ENCODE measurements around the gene FAM217A.
"Not testable (repeated sequence)": the region's sequence is repeated elsewhere in the genome, so short reads cannot be mapped to it uniquely, and the experiment has no call there.

The FAM217A gene

DNA sequence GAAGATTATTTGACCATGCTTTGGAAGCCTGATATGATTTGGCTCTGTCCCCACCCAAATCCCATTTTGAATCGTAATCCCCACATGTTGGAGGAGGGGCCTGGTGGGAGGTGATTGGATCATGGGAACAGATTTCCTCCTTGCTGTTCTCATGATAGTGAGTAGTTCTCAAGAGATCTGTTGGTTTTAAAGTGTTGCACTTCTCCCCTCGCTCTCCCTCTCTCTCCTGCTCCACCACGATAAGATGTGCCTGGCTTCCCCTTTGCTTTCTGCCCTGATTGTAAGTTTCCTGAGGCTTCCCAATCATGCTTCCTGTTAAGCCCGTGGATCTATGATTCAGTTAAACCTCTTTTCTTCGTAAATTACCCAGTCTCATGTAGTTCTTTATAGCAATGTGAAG is 21.7 kb upstream of the FAM217A start:
- Histone ChIP-seq H3K36me3 (ENCODE audit: control insufficient read depth, insufficient read depth, low read length) (no peaks in the 10 kb centered on the region), H3K4me3 (replicated peaks; ENCODE audit: low read depth, low read length) (no peak overlapping the region), H3K27me3 (replicated peaks; ENCODE audit: control insufficient read depth, insufficient read depth, low read length) (no peaks in the 10 kb centered on the region; the same call in none of the 2 replicates)
- DNase-seq (ENCODE audit: extremely low read depth, insufficient read length) = no peak
- TF ChIP-seq, protein P1, sequence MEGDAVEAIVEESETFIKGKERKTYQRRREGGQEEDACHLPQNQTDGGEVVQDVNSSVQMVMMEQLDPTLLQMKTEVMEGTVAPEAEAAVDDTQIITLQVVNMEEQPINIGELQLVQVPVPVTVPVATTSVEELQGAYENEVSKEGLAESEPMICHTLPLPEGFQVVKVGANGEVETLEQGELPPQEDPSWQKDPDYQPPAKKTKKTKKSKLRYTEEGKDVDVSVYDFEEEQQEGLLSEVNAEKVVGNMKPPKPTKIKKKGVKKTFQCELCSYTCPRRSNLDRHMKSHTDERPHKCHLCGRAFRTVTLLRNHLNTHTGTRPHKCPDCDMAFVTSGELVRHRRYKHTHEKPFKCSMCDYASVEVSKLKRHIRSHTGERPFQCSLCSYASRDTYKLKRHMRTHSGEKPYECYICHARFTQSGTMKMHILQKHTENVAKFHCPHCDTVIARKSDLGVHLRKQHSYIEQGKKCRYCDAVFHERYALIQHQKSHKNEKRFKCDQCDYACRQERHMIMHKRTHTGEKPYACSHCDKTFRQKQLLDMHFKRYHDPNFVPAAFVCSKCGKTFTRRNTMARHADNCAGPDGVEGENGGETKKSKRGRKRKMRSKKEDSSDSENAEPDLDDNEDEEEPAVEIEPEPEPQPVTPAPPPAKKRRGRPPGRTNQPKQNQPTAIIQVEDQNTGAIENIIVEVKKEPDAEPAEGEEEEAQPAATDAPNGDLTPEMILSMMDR (IDR thresholded peaks at IDR 0.05; ENCODE audit: insufficient read depth, low read length, poor library complexity, severe bottlenecking) = no peak

DNA sequence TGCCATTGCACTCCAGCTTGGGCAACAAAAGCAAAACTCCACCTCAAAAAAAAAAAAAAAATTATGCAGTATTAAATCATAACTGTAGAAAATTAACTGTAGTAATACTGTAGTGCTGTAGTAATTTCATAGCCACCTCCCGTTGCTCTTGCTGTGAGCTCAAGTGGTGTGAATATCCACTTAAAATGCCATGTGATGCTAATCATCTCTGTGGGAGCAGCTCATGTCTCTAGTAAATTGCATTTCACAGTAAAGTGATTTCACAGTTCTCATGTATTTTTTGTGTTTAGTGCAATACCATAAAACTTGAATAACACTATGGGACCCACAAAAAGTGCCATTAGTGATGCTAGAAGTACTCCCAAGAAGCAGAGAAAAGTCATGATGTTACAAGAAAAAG is 14.4 kb upstream of the FAM217A start:
- Histone ChIP-seq H3K36me3 (ENCODE audit: control insufficient read depth, insufficient read depth, low read length) (no peaks in the 10 kb centered on the region), H3K27me3 (replicated peaks; ENCODE audit: control insufficient read depth, insufficient read depth, low read length) (no peaks in the 10 kb centered on the region), H3K4me3 (replicated peaks; ENCODE audit: low read depth, low read length) (no peak overlapping the region)
- TF ChIP-seq, protein P1 (IDR thresholded peaks at IDR 0.05; ENCODE audit: insufficient read depth, low read length, poor library complexity, severe bottlenecking) = no peak
- DNase-seq (ENCODE audit: extremely low read depth, insufficient read length) = no peak

DNA sequence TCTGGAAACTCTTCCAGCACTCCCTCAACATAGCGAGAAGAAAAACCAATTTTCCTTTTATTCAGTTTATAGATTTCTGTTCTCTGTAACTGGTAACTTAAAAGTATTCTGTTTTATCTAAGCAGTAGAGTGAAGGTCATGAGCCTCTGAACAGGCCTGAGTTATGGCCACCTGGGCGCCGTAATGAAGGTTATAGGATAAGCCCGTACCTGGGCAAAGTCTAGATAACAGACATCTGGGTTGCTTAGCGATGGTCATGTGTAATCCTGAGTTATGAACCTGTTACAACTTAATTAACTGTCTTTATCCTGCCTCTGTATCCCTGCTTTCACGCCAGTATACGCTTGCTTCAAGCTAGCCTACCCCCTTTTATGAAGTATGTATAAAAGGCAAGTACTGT is 13.0 kb upstream of the FAM217A start:
- Histone ChIP-seq H3K36me3 (ENCODE audit: control insufficient read depth, insufficient read depth, low read length) (no peaks in the 10 kb centered on the region), H3K27me3 (replicated peaks; ENCODE audit: control insufficient read depth, insufficient read depth, low read length) (no peaks in the 10 kb centered on the region), H3K4me3 (replicated peaks; ENCODE audit: low read depth, low read length) (no peak overlapping the region)
- TF ChIP-seq, protein P1 (IDR thresholded peaks at IDR 0.05; ENCODE audit: insufficient read depth, low read length, poor library complexity, severe bottlenecking) = no peak
- no peak for DNase-seq (ENCODE audit: extremely low read depth, insufficient read length)

DNA sequence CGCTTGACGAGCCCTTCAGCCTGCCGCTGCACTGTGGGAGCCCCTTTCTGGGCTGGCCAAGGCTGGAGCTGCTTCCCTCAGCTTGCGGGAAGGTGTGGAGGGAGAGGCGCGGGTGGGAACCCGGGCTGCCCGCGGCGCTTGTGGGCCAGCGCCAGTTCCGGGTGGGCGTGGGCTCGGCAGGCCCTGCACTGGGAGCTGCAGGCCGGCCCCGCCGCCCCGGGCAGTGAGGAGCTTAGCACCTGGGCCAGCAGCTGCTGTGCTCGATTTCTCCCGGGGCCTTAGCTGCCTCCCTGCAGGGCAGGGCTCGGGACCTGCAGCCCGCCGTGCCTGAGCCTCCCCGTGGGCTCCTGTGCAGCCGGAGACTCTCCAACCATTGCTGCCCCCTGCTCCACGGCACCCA is 11.1 kb upstream of the FAM217A start:
- not testable (repeated sequence) for H3K27me3 ChIP-seq (replicated peaks; ENCODE audit: control insufficient read depth, insufficient read depth, low read length); H3K4me3 ChIP-seq (replicated peaks; ENCODE audit: low read depth, low read length); H3K36me3 ChIP-seq (ENCODE audit: control insufficient read depth, insufficient read depth, low read length); DNase-seq (ENCODE audit: extremely low read depth, insufficient read length)

DNA sequence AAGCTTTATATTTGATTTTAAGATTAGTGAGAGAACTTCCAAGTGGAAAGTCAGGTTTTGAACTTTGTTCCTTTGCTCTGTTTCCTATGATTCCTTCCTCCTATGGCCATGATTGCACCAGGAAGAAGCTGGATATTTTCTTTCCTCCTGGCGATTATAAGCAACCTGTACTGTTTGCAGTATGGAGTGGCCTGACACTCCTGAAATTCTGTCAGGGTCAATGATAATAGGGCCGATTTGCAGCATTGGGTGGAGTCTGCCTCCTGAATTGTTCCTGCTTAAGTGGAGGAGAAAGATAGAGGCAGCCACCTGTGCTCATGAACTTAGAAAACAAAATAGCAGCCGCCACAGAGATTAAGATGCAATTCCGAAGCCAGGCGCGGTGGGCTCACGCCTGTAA is 9.8 kb upstream of the FAM217A start:
- H3K4me3 ChIP-seq (replicated peaks; ENCODE audit: low read depth, low read length) = no peak overlapping the region
- H3K27me3 ChIP-seq (replicated peaks; ENCODE audit: control insufficient read depth, insufficient read depth, low read length) = no peaks in the 10 kb centered on the region
- no peak for DNase-seq (ENCODE audit: extremely low read depth, insufficient read length)
- no peaks in the 10 kb centered on the region for H3K36me3 ChIP-seq (ENCODE audit: control insufficient read depth, insufficient read depth, low read length)
- TF ChIP-seq, protein P1 (IDR thresholded peaks at IDR 0.05; ENCODE audit: insufficient read depth, low read length, poor library complexity, severe bottlenecking) = no peak

DNA sequence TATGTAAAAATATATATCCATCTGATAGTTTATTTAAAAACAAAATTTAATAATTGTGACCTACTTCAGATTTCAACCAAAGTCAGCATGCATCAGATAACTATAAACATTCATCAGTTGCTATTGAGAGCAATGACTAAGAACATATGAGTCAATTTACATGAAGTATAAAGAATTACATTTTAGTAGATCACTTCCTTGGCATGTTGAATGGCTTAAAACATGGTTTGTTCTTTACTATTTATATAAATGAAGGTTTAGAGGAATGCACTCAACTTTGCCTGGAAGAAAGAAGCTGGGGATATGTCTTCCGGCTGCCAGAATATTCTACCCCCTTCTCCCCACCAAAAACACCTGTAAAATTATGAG is 6.4 kb upstream of the FAM217A start:
- no peak for DNase-seq (ENCODE audit: extremely low read depth, insufficient read length)

More for the DNA sequence above, 6.4 kb upstream of the FAM217A start:
- Histone ChIP-seq H3K36me3 (ENCODE audit: control insufficient read depth, insufficient read depth, low read length) (no peaks in the 10 kb centered on the region), H3K4me3 (replicated peaks; ENCODE audit: low read depth, low read length) (no peak overlapping the region), H3K27me3 (replicated peaks; ENCODE audit: control insufficient read depth, insufficient read depth, low read length) (no peaks in the 10 kb centered on the region)
- TF ChIP-seq, protein P1 (IDR thresholded peaks at IDR 0.05; ENCODE audit: insufficient read depth, low read length, poor library complexity, severe bottlenecking) = no peak
